Measurements from ENCODE around the gene VPS36. TPM values are rescaled to one million over a fixed set of nuclear protein-coding genes. Genes with fewer than 3 reads are reported as not detected.
"Not testable (repeated sequence)": the region's sequence is repeated elsewhere in the genome, so short reads cannot be mapped to it uniquely, and the experiment has no call there.

The VPS36 gene
- total RNA-seq, 1 donor from 2014 or later = 95.1 TPM

- DNase-seq (ENCODE audit: low read depth) = no peak
Observed at GRCh38 chr13:52446265-52446664, 4.2 kb downstream of the VPS36 start.

- DNase-seq (ENCODE audit: low read depth) = no peak
Observed at GRCh38 chr13:52432456-52432855, 18.0 kb downstream of the VPS36 start.

GRCh38 chr13:52428295-52428694 lies 22.1 kb downstream of the VPS36 start:
- DNase-seq (ENCODE audit: low read depth) = no peak

- DNase-seq (ENCODE audit: low read depth) = no peak
Observed at GRCh38 chr13:52421216-52421615, 29.2 kb downstream of the VPS36 start.

- DNase-seq (ENCODE audit: low read depth) = peak; percentile 52
Observed at GRCh38 chr13:52419080-52419479, 31.4 kb downstream of the VPS36 start.

GRCh38 chr13:52414963-52415362 lies 35.5 kb downstream of the VPS36 start:
- peak; percentile 42 for DNase-seq (ENCODE audit: low read depth)

- DNase-seq (ENCODE audit: low read depth) = no peak
Observed at GRCh38 chr13:52414051-52414450, 36.4 kb downstream of the VPS36 start.

- no peak for DNase-seq (ENCODE audit: low read depth)
Observed at GRCh38 chr13:52412128-52412527, 38.3 kb downstream of the VPS36 start.

- DNase-seq (ENCODE audit: low read depth) = peak; percentile 48
Observed at GRCh38 chr13:52411629-52412028, 38.8 kb downstream of the VPS36 start.

- not testable (repeated sequence) for DNase-seq (ENCODE audit: low read depth)
Observed at GRCh38 chr13:52408071-52408658, 42.3 kb downstream of the VPS36 start.

- not testable (repeated sequence) for DNase-seq (ENCODE audit: low read depth)
Observed at GRCh38 chr13:52407436-52407835, 43.0 kb downstream of the VPS36 start.

GRCh38 chr13:52406629-52407028 lies 43.8 kb downstream of the VPS36 start:
- DNase-seq (ENCODE audit: low read depth) = no peak

- DNase-seq (ENCODE audit: low read depth) = peak; percentile 81
Observed at GRCh38 chr13:52405767-52406494, 44.5 kb downstream of the VPS36 start, which contains the start of gene THSD1. Gene THSD1, minus strand, starts transcription at chr13:52406172. Its CDS starts 3,572 bp downstream, at chr13:52402600.

- DNase-seq (ENCODE audit: low read depth) = peak; percentile 42
Observed at GRCh38 chr13:52405369-52405766, 45.1 kb downstream of the VPS36 start.

- no peak for DNase-seq (ENCODE audit: low read depth)
Observed at GRCh38 chr13:52399708-52400107, 50.7 kb downstream of the VPS36 start.

GRCh38 chr13:52399046-52399445 lies 51.4 kb downstream of the VPS36 start:
- no peak for DNase-seq (ENCODE audit: low read depth)

- DNase-seq (ENCODE audit: low read depth) = no peak
Observed at GRCh38 chr13:52395704-52396103, 54.7 kb downstream of the VPS36 start.

GRCh38 chr13:52394586-52394985 lies 55.8 kb downstream of the VPS36 start:
- DNase-seq (ENCODE audit: low read depth) = no peak

- no peak for DNase-seq (ENCODE audit: low read depth)
Observed at GRCh38 chr13:52393572-52394357, 56.7 kb downstream of the VPS36 start.

- DNase-seq (ENCODE audit: low read depth) = no peak
Observed at GRCh38 chr13:52387721-52388120, 62.7 kb downstream of the VPS36 start.

GRCh38 chr13:52385870-52386269 lies 64.6 kb downstream of the VPS36 start:
- DNase-seq (ENCODE audit: low read depth) = no peak

- no peak for DNase-seq (ENCODE audit: low read depth)
Observed at GRCh38 chr13:52383366-52383765, 67.1 kb downstream of the VPS36 start.

Measured in myocyte (in vitro differentiated cells).